ENCODE measurements around the gene TBC1D23. TPM values are rescaled to one million over a fixed set of nuclear protein-coding genes. Genes with fewer than 3 reads are reported as not detected.
"Not testable (repeated sequence)": the region's sequence is repeated elsewhere in the genome, so short reads cannot be mapped to it uniquely, and the experiment has no call there.

TBC1D23 gene
- total and polyA plus RNA-seq, 2 of the 13 experiments (the other 11 are each of a cell fraction or from before 2014, with no cell fraction given) = 28.7 to 35.4 TPM

DNA sequence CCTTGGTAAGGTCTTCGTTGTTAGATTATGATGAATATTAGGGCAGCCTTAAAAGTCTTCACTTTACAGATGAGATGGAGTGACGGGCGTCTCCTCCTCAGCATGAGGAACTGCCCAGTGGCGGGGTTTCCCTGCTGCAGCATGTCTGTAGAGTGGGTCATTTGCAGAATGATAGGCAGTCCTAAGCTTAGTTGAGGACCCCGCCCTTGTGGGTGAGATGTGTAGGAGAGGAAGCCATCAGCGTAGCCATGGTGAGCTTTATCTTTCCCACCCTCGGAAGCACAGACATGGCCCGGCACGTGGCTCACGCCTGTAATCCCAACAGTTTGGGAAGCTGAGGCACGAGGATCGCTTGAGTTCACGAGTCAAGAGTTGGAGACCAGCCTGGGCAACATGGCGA, 74.6 kb downstream of the TBC1D23 start:
- H3K36me3 ChIP-seq (replicated peaks in 1 of 2; ENCODE audit: control insufficient read depth in 1 of 2, insufficient read depth in 2 of 2, low read length in 2 of 2) = 0 out of 5 replicates have a peak, but pooled peaks cover 0 to 4% of the 10 kb centered on the region in 2 experiments
- TF ChIP-seq ZNF430 (CRISPR knock-in tag; IDR thresholded peaks at IDR 0.05) = 0 out of 2 replicates have a peak, but pooled peaks have one; percentile 23
- TF ChIP-seq ZNF501 (CRISPR knock-in tag; IDR thresholded peaks at IDR 0.05) = peak; percentile 42; the same call in 1 of the 2 replicates
- TF ChIP-seq ZNF605 (CRISPR knock-in tag; IDR thresholded peaks at IDR 0.05) = peak; percentile 51; the same call in 1 of the 2 replicates
- peak; percentile 72 for TF ChIP-seq ZBTB38 (CRISPR knock-in tag; IDR thresholded peaks at IDR 0.05)
- no peak for TF ChIP-seq SOX6 (IDR thresholded peaks at IDR 0.05)
- no peak for TF ChIP-seq SOX6 (CRISPR knock-in tag; IDR thresholded peaks at IDR 0.05)
- no peaks in the 10 kb centered on the region for H3K27me3 ChIP-seq (ENCODE audit: control insufficient read depth in 1 of 2, insufficient read depth in 2 of 2, low read length in 2 of 2)
- WGBS (ENCODE audit: low lambda C conversion rate) = 82% methylated on average over 14 of the region's 14 CpGs
- peak overlapping the region; percentile 84 for H3K9ac ChIP-seq (ENCODE audit: insufficient read depth, low read depth, low read length)
- H4K20me1 ChIP-seq (ENCODE audit: insufficient read depth, low read length) = no peaks in the 10 kb centered on the region
- ATAC-seq (peak; percentile 16), DNase-seq (ENCODE audit: low spot score) (peak; percentile 16), FAIRE-seq (no peak)
- peak overlapping the region; percentile 70 to 82 (median 78) for H3K4me3 ChIP-seq (replicated peaks in 1 of 3; ENCODE audit: insufficient read depth in 1 of 3, low read depth in 2 of 3, low read length in 3 of 3)
- intact Hi-C loops (cut with micrococcal nuclease; ENCODE audit: unreplicated experiment) = loop anchor here (1.0 to 2.0 kb wide), 2 partner anchors 23 to 65 kb away; partner anchors contain the start of genes LNP1 and TOMM70
- H3K4me1 ChIP-seq (ENCODE audit: insufficient read depth, low read length) = peaks cover 43% of the 10 kb centered on the region
- in situ Hi-C loops (cut with HindIII; ENCODE audit: extremely low pct_ligation_motif_present, low pct_unique_long_range_greater_than_20kb) = no loop called here
- H3K4me2 ChIP-seq (ENCODE audit: low read depth, low read length) = peak overlapping the region; percentile 91
- CTCF ChIA-PET (ENCODE audit: low intra/inter-chr PET ratio, low total read pairs) = no interaction called here
- POLR2A ChIA-PET = interaction anchor here (0.5 to 4.6 kb wide), 7 partner anchors 8 to 75 kb away, joined by 3 to 29 read pairs (median 5); partner anchors contain the start of genes LNP1, TBC1D23 and TOMM70
- no peak overlapping the region for H2AFZ ChIP-seq (ENCODE audit: low read length)
- no peaks in the 10 kb centered on the region for H3K9me3 ChIP-seq (ENCODE audit: low read length)
- peak overlapping the region; percentile 79 for H3K27ac ChIP-seq (ENCODE audit: extremely low read length, insufficient read depth, low read length)
- no peaks in the 10 kb centered on the region for H3K79me2 ChIP-seq (ENCODE audit: insufficient read depth, low read length)
- BruUV-seq (replicated peaks) = no TSS peak

DNA sequence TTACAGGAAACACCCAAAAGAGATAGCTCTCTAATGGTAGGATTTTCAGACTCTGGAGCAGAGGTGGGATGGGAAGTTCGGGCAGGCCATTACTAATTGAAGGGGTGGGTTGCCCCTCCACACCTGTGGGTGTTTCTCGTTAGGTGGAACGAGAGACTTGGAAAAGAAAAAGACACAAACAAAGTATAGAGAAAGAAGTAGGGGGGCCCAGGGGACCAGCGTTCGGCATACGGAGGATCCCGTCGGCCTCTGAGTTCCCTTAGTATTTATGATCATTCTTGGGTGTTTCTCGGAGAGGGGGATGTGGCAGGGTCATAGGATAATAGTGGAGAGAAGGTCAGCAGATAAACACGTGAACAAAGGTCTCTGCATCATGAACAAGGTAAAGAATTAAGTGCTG, 75.4 kb downstream of the TBC1D23 start:
- H3K79me2 ChIP-seq (ENCODE audit: insufficient read depth, low read length); H3K9ac ChIP-seq (ENCODE audit: insufficient read depth, low read depth, low read length); H3K36me3 ChIP-seq (replicated peaks in 1 of 2; ENCODE audit: control insufficient read depth in 1 of 2, insufficient read depth in 2 of 2, low read length in 2 of 2); H2AFZ ChIP-seq (ENCODE audit: low read length); BruUV-seq (replicated peaks); H3K9me3 ChIP-seq (ENCODE audit: low read length); H3K27ac ChIP-seq (ENCODE audit: extremely low read length, insufficient read depth, low read length); in situ Hi-C loops (cut with HindIII; ENCODE audit: extremely low pct_ligation_motif_present, low pct_unique_long_range_greater_than_20kb); ATAC-seq; H3K4me3 ChIP-seq (replicated peaks in 1 of 3; ENCODE audit: insufficient read depth in 1 of 3, low read depth in 2 of 3, low read length in 3 of 3); FAIRE-seq; intact Hi-C loops (cut with micrococcal nuclease; ENCODE audit: unreplicated experiment); H3K27me3 ChIP-seq (ENCODE audit: control insufficient read depth in 1 of 2, insufficient read depth in 2 of 2, low read length in 2 of 2); DNase-seq (ENCODE audit: low spot score); H3K4me2 ChIP-seq (ENCODE audit: low read depth, low read length); H4K20me1 ChIP-seq (ENCODE audit: insufficient read depth, low read length); CTCF ChIA-PET (ENCODE audit: low intra/inter-chr PET ratio, low total read pairs): not testable (repeated sequence)
- POLR2A ChIA-PET = interaction anchor here (2.8 kb wide), 1 partner anchor 76 kb away, joined by 17 read pairs; the partner anchor contains the start of gene TBC1D23
- WGBS (ENCODE audit: low lambda C conversion rate) = 97% methylated on average over 10 of the region's 10 CpGs
- peaks cover 43% of the 10 kb centered on the region for H3K4me1 ChIP-seq (ENCODE audit: insufficient read depth, low read length)

Data from HepG2 (cell line).